Measurements from ENCODE around the gene DAAM1.

DAAM1 gene

GRCh38 chr14:59208224-59208814 is 19.9 kb downstream of the DAAM1 start:
- Histone ChIP-seq H3K36me3 (ENCODE audit: control insufficient read depth in 1 of 2, insufficient read depth in 2 of 2, low read depth in 1 of 2, low read length in 2 of 2) (no peaks in the 10 kb centered on the region), H3K18ac (ENCODE audit: low read depth in 1 of 2, low read length in 2 of 2) (no peak overlapping the region), H3K27ac (ENCODE audit: low read length, poor library complexity, severe bottlenecking) (no peak overlapping the region), H2BK12ac (ENCODE audit: low read length in 2 of 2) (no peak overlapping the region), H2AFZ (ENCODE audit: low read depth, low read length) (no peak overlapping the region), H2AK5ac (ENCODE audit: low read length, severe bottlenecking) (peak overlapping the region; percentile 26), H3K4me1 (ENCODE audit: control insufficient read depth, insufficient read depth, low read depth, low read length) (no peaks in the 10 kb centered on the region), H3K4ac (ENCODE audit: low read depth in 1 of 2, low read length in 2 of 2) (no peak overlapping the region), H4K8ac (ENCODE audit: low read length) (no peak overlapping the region), H3K9ac (ENCODE audit: low read length) (no peak overlapping the region), H2BK15ac (ENCODE audit: low read depth, poor library complexity, severe bottlenecking) (no peak overlapping the region), H3K4me2 (ENCODE audit: low read length, poor library complexity, severe bottlenecking) (no peak overlapping the region), H4K91ac (ENCODE audit: low read length) (no peak overlapping the region), H3K14ac (ENCODE audit: low read length in 2 of 2) (no peak overlapping the region), H3K4me3 (ENCODE audit: insufficient read depth in 1 of 2, low read depth in 1 of 2, low read length in 2 of 2) (no peak overlapping the region), H3K23ac (ENCODE audit: low read length in 2 of 2) (no peak overlapping the region), H3K9me3 (ENCODE audit: control insufficient read depth, low read length) (no peaks in the 10 kb centered on the region), H3K79me1 (replicated peaks; ENCODE audit: low read length, poor library complexity, severe bottlenecking) (peaks cover 21% of the 10 kb centered on the region), H2BK120ac (ENCODE audit: low read depth, low read length) (no peak overlapping the region), H3K27me3 (ENCODE audit: control insufficient read depth in 1 of 2, insufficient read depth in 1 of 2, low read length in 2 of 2) (no peaks in the 10 kb centered on the region), H2BK5ac (ENCODE audit: low read depth, low read length, poor library complexity, severe bottlenecking) (no peak overlapping the region)
- peak; percentile 66 for DNase-seq
- WGBS = 77% methylated on average over 6 of the region's 6 CpGs

- H3K36me3 ChIP-seq (ENCODE audit: control insufficient read depth in 1 of 2, insufficient read depth in 2 of 2, low read depth in 1 of 2, low read length in 2 of 2) = no peaks in the 10 kb centered on the region
- H2BK12ac ChIP-seq (ENCODE audit: low read length in 2 of 2) = no peak overlapping the region
- no peak overlapping the region for H3K4me3 ChIP-seq (ENCODE audit: insufficient read depth in 1 of 2, low read depth in 1 of 2, low read length in 2 of 2)
- H3K4me2 ChIP-seq (ENCODE audit: low read length, poor library complexity, severe bottlenecking) = no peak overlapping the region
- no peaks in the 10 kb centered on the region for H3K4me1 ChIP-seq (ENCODE audit: control insufficient read depth, insufficient read depth, low read depth, low read length)
- no peak overlapping the region for H3K27ac ChIP-seq (ENCODE audit: low read length, poor library complexity, severe bottlenecking)
- no peak overlapping the region for H2BK5ac ChIP-seq (ENCODE audit: low read depth, low read length, poor library complexity, severe bottlenecking)
- no peak for DNase-seq
- no peak overlapping the region for H3K18ac ChIP-seq (ENCODE audit: low read depth in 1 of 2, low read length in 2 of 2)
- H3K9me3 ChIP-seq (ENCODE audit: control insufficient read depth, low read length) = no peaks in the 10 kb centered on the region
- H2AFZ ChIP-seq (ENCODE audit: low read depth, low read length) = no peak overlapping the region
- no peak overlapping the region for H4K8ac ChIP-seq (ENCODE audit: low read length)
- peaks cover 24% of the 10 kb centered on the region for H3K79me1 ChIP-seq (replicated peaks; ENCODE audit: low read length, poor library complexity, severe bottlenecking)
- H3K27me3 ChIP-seq (ENCODE audit: control insufficient read depth in 1 of 2, insufficient read depth in 1 of 2, low read length in 2 of 2) = no peaks in the 10 kb centered on the region
- no peak overlapping the region for H3K14ac ChIP-seq (ENCODE audit: low read length in 2 of 2)
- H3K9ac ChIP-seq (ENCODE audit: low read length) = no peak overlapping the region
- no peak overlapping the region for H2BK15ac ChIP-seq (ENCODE audit: low read depth, poor library complexity, severe bottlenecking)
- WGBS = 99% methylated on average over 1 of the region's 1 CpG
- no peak overlapping the region for H4K91ac ChIP-seq (ENCODE audit: low read length)
- H2AK5ac ChIP-seq (ENCODE audit: low read length, severe bottlenecking) = peak overlapping the region; percentile 26
- no peak overlapping the region for H3K4ac ChIP-seq (ENCODE audit: low read depth in 1 of 2, low read length in 2 of 2)
- no peak overlapping the region for H2BK120ac ChIP-seq (ENCODE audit: low read depth, low read length)
- no peak overlapping the region for H3K23ac ChIP-seq (ENCODE audit: low read length in 2 of 2)
Measured at GRCh38 chr14:59208954-59209353, 20.5 kb downstream of the DAAM1 start.

DNA sequence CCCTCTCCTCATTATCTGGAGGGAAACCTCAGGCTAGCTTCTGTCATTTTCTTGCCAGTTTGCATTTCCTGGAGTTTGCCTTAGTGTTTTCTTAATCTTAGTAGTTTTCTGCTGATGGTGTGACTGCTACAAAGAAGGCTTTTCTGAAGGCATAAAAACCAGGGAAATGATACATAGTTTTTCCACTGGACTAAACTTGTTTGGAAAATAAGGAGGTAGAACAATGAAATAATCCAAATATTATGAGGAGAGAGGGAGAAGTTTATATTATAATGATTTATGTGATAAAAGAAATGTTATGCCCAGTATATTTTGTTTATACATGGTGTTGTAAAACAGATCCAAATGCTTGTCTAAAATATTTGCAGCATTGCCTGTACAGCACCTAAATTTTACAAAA is 22.2 kb downstream of the DAAM1 start:
- no peak overlapping the region for H4K91ac ChIP-seq (ENCODE audit: low read length)

GRCh38 chr14:59213368-59214315 is 25.2 kb downstream of the DAAM1 start:
- WGBS = 88% methylated on average over 6 of the region's 7 CpGs
- DNase-seq = peak; percentile 34
- Histone ChIP-seq H2AK5ac (ENCODE audit: low read length, severe bottlenecking) (no peak overlapping the region), H2BK120ac (ENCODE audit: low read depth, low read length) (no peak overlapping the region), H3K23ac (ENCODE audit: low read length in 2 of 2) (no peak overlapping the region), H4K91ac (ENCODE audit: low read length) (no peak overlapping the region), H3K4ac (ENCODE audit: low read depth in 1 of 2, low read length in 2 of 2) (no peak overlapping the region), H2BK15ac (ENCODE audit: low read depth, poor library complexity, severe bottlenecking) (no peak overlapping the region), H3K4me3 (ENCODE audit: insufficient read depth in 1 of 2, low read depth in 1 of 2, low read length in 2 of 2) (no peak overlapping the region), H4K8ac (ENCODE audit: low read length) (no peak overlapping the region), H3K9me3 (ENCODE audit: control insufficient read depth, low read length) (no peaks in the 10 kb centered on the region), H3K9ac (ENCODE audit: low read length) (no peak overlapping the region), H2BK5ac (ENCODE audit: low read depth, low read length, poor library complexity, severe bottlenecking) (no peak overlapping the region), H3K27me3 (ENCODE audit: control insufficient read depth in 1 of 2, insufficient read depth in 1 of 2, low read length in 2 of 2) (no peaks in the 10 kb centered on the region), H3K27ac (ENCODE audit: low read length, poor library complexity, severe bottlenecking) (no peak overlapping the region), H2BK12ac (ENCODE audit: low read length in 2 of 2) (no peak overlapping the region), H3K18ac (ENCODE audit: low read depth in 1 of 2, low read length in 2 of 2) (no peak overlapping the region), H3K14ac (ENCODE audit: low read length in 2 of 2) (no peak overlapping the region), H3K4me1 (ENCODE audit: control insufficient read depth, insufficient read depth, low read depth, low read length) (no peaks in the 10 kb centered on the region), H3K36me3 (ENCODE audit: control insufficient read depth in 1 of 2, insufficient read depth in 2 of 2, low read depth in 1 of 2, low read length in 2 of 2) (no peaks in the 10 kb centered on the region), H3K79me1 (replicated peaks; ENCODE audit: low read length, poor library complexity, severe bottlenecking) (peaks cover 31% of the 10 kb centered on the region), H2AFZ (ENCODE audit: low read depth, low read length) (no peak overlapping the region), H3K4me2 (ENCODE audit: low read length, poor library complexity, severe bottlenecking) (no peak overlapping the region)

More for the DNA sequence above, 22.2 kb downstream of the DAAM1 start:
- H2BK120ac ChIP-seq (ENCODE audit: low read depth, low read length) = no peak overlapping the region
- DNase-seq = no peak
- H3K14ac ChIP-seq (ENCODE audit: low read length in 2 of 2) = no peak overlapping the region
- H3K79me1 ChIP-seq (replicated peaks; ENCODE audit: low read length, poor library complexity, severe bottlenecking) = peaks cover 27% of the 10 kb centered on the region
- no peaks in the 10 kb centered on the region for H3K36me3 ChIP-seq (ENCODE audit: control insufficient read depth in 1 of 2, insufficient read depth in 2 of 2, low read depth in 1 of 2, low read length in 2 of 2)
- no peak overlapping the region for H3K23ac ChIP-seq (ENCODE audit: low read length in 2 of 2)
- no peak overlapping the region for H3K9ac ChIP-seq (ENCODE audit: low read length)
- no peak overlapping the region for H2AFZ ChIP-seq (ENCODE audit: low read depth, low read length)
- H3K4me2 ChIP-seq (ENCODE audit: low read length, poor library complexity, severe bottlenecking) = no peak overlapping the region
- no peak overlapping the region for H2BK5ac ChIP-seq (ENCODE audit: low read depth, low read length, poor library complexity, severe bottlenecking)
- no peak overlapping the region for H2BK12ac ChIP-seq (ENCODE audit: low read length in 2 of 2)
- H3K9me3 ChIP-seq (ENCODE audit: control insufficient read depth, low read length) = no peaks in the 10 kb centered on the region
- H3K4me3 ChIP-seq (ENCODE audit: insufficient read depth in 1 of 2, low read depth in 1 of 2, low read length in 2 of 2) = no peak overlapping the region
- H3K4me1 ChIP-seq (ENCODE audit: control insufficient read depth, insufficient read depth, low read depth, low read length) = no peaks in the 10 kb centered on the region
- H2AK5ac ChIP-seq (ENCODE audit: low read length, severe bottlenecking) = no peak overlapping the region
- H3K18ac ChIP-seq (ENCODE audit: low read depth in 1 of 2, low read length in 2 of 2) = no peak overlapping the region
- no peak overlapping the region for H2BK15ac ChIP-seq (ENCODE audit: low read depth, poor library complexity, severe bottlenecking)
- H3K27ac ChIP-seq (ENCODE audit: low read length, poor library complexity, severe bottlenecking) = no peak overlapping the region
- no peak overlapping the region for H3K4ac ChIP-seq (ENCODE audit: low read depth in 1 of 2, low read length in 2 of 2)
- H3K27me3 ChIP-seq (ENCODE audit: control insufficient read depth in 1 of 2, insufficient read depth in 1 of 2, low read length in 2 of 2) = no peaks in the 10 kb centered on the region
- H4K8ac ChIP-seq (ENCODE audit: low read length) = no peak overlapping the region
